OCI-LY3 (cell line): ENCODE data around the gene SLC19A1.

Experiments used
- CTCF ChIP-seq: fragments of 200-600, 300-600 bp; sonication (generic); IDR thresholded peaks from 2 replicates; pipeline ENCODE4 v1.5.1; 2014; ENCODE audit warnings: antibody characterized with exemption, low read length, low read depth
- EZH2phosphoT487 ChIP-seq: fragments of 200-600 bp; shearing (Covaris generic); IDR thresholded peaks from 2 replicates; pipeline ENCODE4 v1.6.1; 2018; ENCODE audit warnings: antibody characterized with exemption, mixed run types, low read depth

GRCh38 chr21:45499970-45500577 is 42.2 kb downstream of the SLC19A1 start:
- TF ChIP-seq CTCF (no peak), EZH2phosphoT487 (no peak)
